Activated T-cell treated with anti-CD3 and anti-CD28 coated beads for 1 hour (primary cell): ENCODE data around the gene NPIPA3.
"Not testable (repeated sequence)": the region's sequence is repeated elsewhere in the genome, so short reads cannot be mapped to it uniquely, and the experiment has no call there.

Experiments
- DNase-seq: peaks from one replicate; pipeline ENCODE4 v3.0.0-alpha.2; 2020; ENCODE audit warnings: low read depth

The NPIPA3 gene

GRCh38 chr16:14703156-14704011, at the start of gene NPIPA3:
Gene NPIPA3 (plus strand): TSS chr16:14703411. CDS start chr16:14708944, 5,533 bp downstream.
- DNase-seq, result not testable (repeated sequence)

GRCh38 chr16:14658063-14658462, 45.1 kb upstream of the NPIPA3 start:
- no peak for DNase-seq

GRCh38 chr16:14667347-14668266, 35.6 kb upstream of the NPIPA3 start:
- no peak for DNase-seq

GRCh38 chr16:14668556-14669223, 34.5 kb upstream of the NPIPA3 start:
- no peak for DNase-seq

- DNase-seq, result no peak
These were observed 33.4 kb upstream of the NPIPA3 start for GRCh38 chr16:14669776-14670175.

- no peak for DNase-seq
These were observed 30.7 kb upstream of the NPIPA3 start for GRCh38 chr16:14672403-14672971.

GRCh38 chr16:14676633-14677032, 26.6 kb upstream of the NPIPA3 start:
- DNase-seq, result no peak

- no peak for DNase-seq
These were observed 25.6 kb upstream of the NPIPA3 start for GRCh38 chr16:14677627-14678026.

GRCh38 chr16:14678748-14679497, 24.3 kb upstream of the NPIPA3 start:
- no peak for DNase-seq

- not testable (repeated sequence) for DNase-seq
These were observed 22.8 kb upstream of the NPIPA3 start for GRCh38 chr16:14680396-14680795.

- no peak for DNase-seq
These were observed 22.1 kb upstream of the NPIPA3 start for GRCh38 chr16:14681115-14681514.

- DNase-seq, result no peak
These were observed 21.1 kb upstream of the NPIPA3 start for GRCh38 chr16:14682121-14682520.

GRCh38 chr16:14685870-14686793, 17.1 kb upstream of the NPIPA3 start:
- DNase-seq, result not testable (repeated sequence)

GRCh38 chr16:14694129-14694528, 9.1 kb upstream of the NPIPA3 start, which contains the start of gene PLA2G10:
Gene PLA2G10 (minus strand): TSS chr16:14694308. CDS start chr16:14694229, 79 bp downstream.
- not testable (repeated sequence) for DNase-seq

- DNase-seq, result not testable (repeated sequence)
These were observed 1.4 kb upstream of the NPIPA3 start for GRCh38 chr16:14701859-14702258.

- not testable (repeated sequence) for DNase-seq
These were observed 539 bp upstream of the NPIPA3 start for GRCh38 chr16:14702672-14703071.

- DNase-seq, result not testable (repeated sequence)
These were observed 30.0 kb downstream of the NPIPA3 start for GRCh38 chr16:14733233-14733632.

GRCh38 chr16:14740832-14741385, 37.7 kb downstream of the NPIPA3 start:
- DNase-seq, result not testable (repeated sequence)

GRCh38 chr16:14741794-14742193, 38.6 kb downstream of the NPIPA3 start:
- not testable (repeated sequence) for DNase-seq
